Duodenal mucosa (tissue), 2 donors: ENCODE measurements around the gene DOCK6.
"Not testable (repeated sequence)": the region's sequence is repeated elsewhere in the genome, so short reads cannot be mapped to it uniquely, and the experiment has no call there.

ENCODE experiments used
- H3K27ac ChIP-seq: one replicate; pipeline ENCODE4 v1.7.0; 2013; ENCODE audit warnings: low read depth, low read length
- H3K27me3 ChIP-seq, 2 donors: one replicate each; pipeline ENCODE4 v1.7.0; 2013; ENCODE audit warnings: low read length in 2 of 2, control low read depth in 1 of 2; ENCODE audit not compliant: insufficient read depth in 2 of 2, control insufficient read depth in 1 of 2
- H3K36me3 ChIP-seq, 2 donors: one replicate each; pipeline ENCODE4 v1.7.0; 2013; ENCODE audit warnings: low read length in 2 of 2, control low read depth in 1 of 2; ENCODE audit not compliant: insufficient read depth in 2 of 2, control insufficient read depth in 1 of 2
- H3K4me1 ChIP-seq, 2 donors: one replicate each; pipeline ENCODE4 v1.7.0; 2013; ENCODE audit warnings: low read length in 2 of 2, control low read depth in 1 of 2; ENCODE audit not compliant: insufficient read depth in 2 of 2, control insufficient read depth in 1 of 2
- H3K4me3 ChIP-seq, 2 donors: one replicate each; pipeline ENCODE4 v1.7.0; 2013; ENCODE audit warnings: low read length in 2 of 2, low read depth in 1 of 2
- H3K9ac ChIP-seq, 2 donors: one replicate each; pipeline ENCODE4 v1.7.0; 2013; ENCODE audit warnings: low read length in 2 of 2, low read depth in 1 of 2
- H3K9me3 ChIP-seq, 2 donors: one replicate each; pipeline ENCODE4 v1.7.0; 2013; ENCODE audit warnings: low read length in 2 of 2, control low read depth in 1 of 2; ENCODE audit not compliant: control insufficient read depth in 1 of 2

The DOCK6 gene

GRCh38 chr19:11166281-11167142 lies 95.8 kb downstream of the DOCK6 start:
- Histone ChIP-seq H3K4me3 (no peak overlapping the region), H3K36me3 (peaks cover 4 to 9% of the 10 kb centered on the region in 2 donors), H3K9me3 (no peaks in the 10 kb centered on the region), H3K4me1 (no peaks in the 10 kb centered on the region), H3K9ac (no peak overlapping the region), H3K27me3 (no peaks in the 10 kb centered on the region), H3K27ac (peak overlapping the region; percentile 73)

- peaks cover 4 to 9% of the 10 kb centered on the region in 2 donors for H3K36me3 ChIP-seq
- no peak overlapping the region for H3K4me3 ChIP-seq
- H3K27me3 ChIP-seq = no peaks in the 10 kb centered on the region
- peak overlapping the region; percentile 73 for H3K27ac ChIP-seq
- H3K4me1 ChIP-seq = no peaks in the 10 kb centered on the region
- no peaks in the 10 kb centered on the region for H3K9me3 ChIP-seq
- H3K9ac ChIP-seq = no peak overlapping the region
Measured at GRCh38 chr19:11165486-11166030, 96.8 kb downstream of the DOCK6 start.

- Histone ChIP-seq H3K4me1 (no peaks in the 10 kb centered on the region), H3K9me3 (no peaks in the 10 kb centered on the region), H3K36me3 (peaks cover 4 to 6% of the 10 kb centered on the region in 2 donors), H3K9ac (no peak overlapping the region), H3K27ac (peak overlapping the region; percentile 73), H3K4me3 (no peak overlapping the region), H3K27me3 (no peaks in the 10 kb centered on the region)
Measured at GRCh38 chr19:11164879-11165406, 97.4 kb downstream of the DOCK6 start.

GRCh38 chr19:11164296-11164695 lies 98.0 kb downstream of the DOCK6 start:
- H3K36me3 ChIP-seq = peaks cover 2 to 4% of the 10 kb centered on the region in 2 donors
- no peaks in the 10 kb centered on the region for H3K4me1 ChIP-seq
- no peaks in the 10 kb centered on the region for H3K9me3 ChIP-seq
- H3K27me3 ChIP-seq = no peaks in the 10 kb centered on the region
- peak overlapping the region in 1 of 2 donors; percentile 4 for H3K4me3 ChIP-seq
- H3K27ac ChIP-seq = peak overlapping the region; percentile 63
- H3K9ac ChIP-seq = no peak overlapping the region

- H3K36me3 ChIP-seq, H3K4me1 ChIP-seq, H3K27ac ChIP-seq: not testable (repeated sequence)
Measured at GRCh38 chr19:11160440-11160768, 101.9 kb downstream of the DOCK6 start.

GRCh38 chr19:11159598-11160439 lies 102.5 kb downstream of the DOCK6 start:
- Histone ChIP-seq H3K27ac (no peak overlapping the region), H3K4me3 (no peak overlapping the region), H3K9ac (no peak overlapping the region), H3K27me3 (no peaks in the 10 kb centered on the region), H3K36me3 (no peaks in the 10 kb centered on the region), H3K4me1 (peaks cover 12 to 14% of the 10 kb centered on the region in 2 donors), H3K9me3 (no peaks in the 10 kb centered on the region)

More at GRCh38 chr19:11160440-11160768, 101.9 kb downstream of the DOCK6 start:
- not testable (repeated sequence) for H3K9me3 ChIP-seq, H3K4me3 ChIP-seq, H3K9ac ChIP-seq, H3K27me3 ChIP-seq

GRCh38 chr19:11155373-11156120 lies 106.8 kb downstream of the DOCK6 start, which contains the start of gene SPC24:
SPC24 (minus strand) TSS chr19:11155782; CDS start chr19:11155776, 6 bp downstream.
- H3K4me1 ChIP-seq = peaks cover 20 to 22% of the 10 kb centered on the region in 2 donors
- H3K27ac ChIP-seq = no peak within 1 kb of the TSS
- H3K27me3 ChIP-seq = no peaks in the 10 kb centered on the region
- H3K9ac ChIP-seq = peak within 1 kb of the TSS; percentile 53 to 58
- no peaks in the 10 kb centered on the region for H3K36me3 ChIP-seq
- peak within 1 kb of the TSS; percentile 85 to 89 for H3K4me3 ChIP-seq
- H3K9me3 ChIP-seq = no peaks in the 10 kb centered on the region

- Histone ChIP-seq H3K4me1 (peaks cover 20 to 22% of the 10 kb centered on the region in 2 donors), H3K27me3 (no peaks in the 10 kb centered on the region), H3K27ac (no peak overlapping the region), H3K9me3 (no peaks in the 10 kb centered on the region), H3K4me3 (peak overlapping the region in 1 of 2 donors; percentile 89), H3K9ac (peak overlapping the region in 1 of 2 donors; percentile 58), H3K36me3 (no peaks in the 10 kb centered on the region)
Measured at GRCh38 chr19:11154683-11155047, 107.7 kb downstream of the DOCK6 start.

- H3K36me3 ChIP-seq = peaks cover 0 to 4% of the 10 kb centered on the region in 2 donors
- no peak overlapping the region for H3K4me3 ChIP-seq
- no peak overlapping the region for H3K27ac ChIP-seq
- H3K27me3 ChIP-seq = no peaks in the 10 kb centered on the region
- H3K4me1 ChIP-seq = peaks cover 16 to 22% of the 10 kb centered on the region in 2 donors
- H3K9ac ChIP-seq = peak overlapping the region in 1 of 2 donors; percentile 18
- no peaks in the 10 kb centered on the region for H3K9me3 ChIP-seq
Measured at GRCh38 chr19:11152318-11153062, 109.8 kb downstream of the DOCK6 start.
